Brain pericyte (primary cell): ENCODE results near the gene DAAM2.

ENCODE experiments used
- DNase-seq: peaks from one replicate; pipeline ENCODE4 v3.0.0-alpha.2; 2012; ENCODE audit warnings: low read depth, low spot score

DAAM2 gene

GRCh38 chr6:39886871-39887270 lies 94.7 kb downstream of the DAAM2 start:
- DNase-seq = no peak

- DNase-seq = peak; percentile 84
Observed at GRCh38 chr6:39887692-39888450, 95.7 kb downstream of the DAAM2 start.

GRCh38 chr6:39889229-39889628 lies 97.1 kb downstream of the DAAM2 start:
- no peak for DNase-seq

GRCh38 chr6:39891353-39891752 lies 99.2 kb downstream of the DAAM2 start:
- DNase-seq = no peak

GRCh38 chr6:39891976-39892375 lies 99.8 kb downstream of the DAAM2 start:
- DNase-seq = no peak

GRCh38 chr6:39892490-39893129 lies 100.4 kb downstream of the DAAM2 start:
- DNase-seq = peak; percentile 30

DNA sequence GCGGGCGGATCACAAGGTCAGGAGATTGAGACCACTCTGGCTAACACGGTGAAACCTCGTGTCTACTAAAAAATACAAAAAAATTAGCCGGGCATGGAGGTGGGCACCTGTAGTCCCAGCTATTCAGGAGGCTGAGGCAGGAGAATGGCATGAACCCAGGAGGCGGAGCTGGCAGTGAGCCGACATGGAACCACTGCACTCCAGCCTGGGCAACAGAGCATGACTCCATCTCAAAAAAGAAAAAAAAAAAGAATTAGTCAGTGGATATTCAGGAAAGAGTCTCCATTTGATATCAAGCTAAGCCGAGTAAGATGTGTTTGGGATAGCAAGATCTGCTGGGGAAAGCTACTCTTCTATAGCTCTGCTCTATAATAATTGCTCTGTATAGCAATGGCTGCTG lies 101.1 kb downstream of the DAAM2 start:
- DNase-seq = no peak

DNA sequence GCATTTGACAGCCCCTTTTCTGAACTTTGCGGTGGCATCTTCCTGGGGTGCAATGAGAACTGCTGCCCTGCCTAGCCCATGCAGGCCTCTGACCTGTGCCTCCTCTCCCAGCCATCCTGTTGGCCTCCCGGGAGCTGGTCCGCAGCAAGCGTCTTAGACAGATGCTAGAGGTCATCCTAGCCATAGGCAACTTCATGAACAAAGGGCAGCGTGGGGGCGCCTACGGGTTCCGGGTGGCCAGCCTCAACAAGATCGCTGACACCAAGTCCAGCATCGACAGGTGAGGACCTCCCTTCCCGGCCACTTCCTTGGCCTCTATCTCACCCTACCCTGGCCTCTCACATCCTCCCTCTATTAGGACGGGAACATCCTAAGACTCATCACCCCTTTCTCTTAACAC lies 104.5 kb downstream of the DAAM2 start:
- DNase-seq = no peak

DNA sequence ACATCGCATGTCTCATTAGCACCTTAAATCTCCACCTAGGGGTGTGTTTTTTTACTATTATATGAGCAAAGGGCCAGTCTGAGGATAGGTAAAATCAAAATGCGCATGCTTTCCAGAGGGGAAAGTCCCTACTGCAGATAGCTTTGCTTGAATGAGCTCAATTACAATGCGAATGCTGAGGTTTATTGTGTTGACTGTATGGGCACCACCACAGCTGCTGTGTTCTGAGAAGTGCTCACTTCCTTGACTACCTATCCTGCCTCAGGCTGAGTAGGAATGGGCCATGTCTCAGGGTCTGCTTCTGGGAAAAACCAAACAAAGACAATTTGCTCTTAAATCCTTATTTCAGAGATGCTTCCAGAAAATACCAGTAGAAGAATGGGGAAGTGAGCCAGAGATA lies 105.5 kb downstream of the DAAM2 start:
- no peak for DNase-seq

DNA sequence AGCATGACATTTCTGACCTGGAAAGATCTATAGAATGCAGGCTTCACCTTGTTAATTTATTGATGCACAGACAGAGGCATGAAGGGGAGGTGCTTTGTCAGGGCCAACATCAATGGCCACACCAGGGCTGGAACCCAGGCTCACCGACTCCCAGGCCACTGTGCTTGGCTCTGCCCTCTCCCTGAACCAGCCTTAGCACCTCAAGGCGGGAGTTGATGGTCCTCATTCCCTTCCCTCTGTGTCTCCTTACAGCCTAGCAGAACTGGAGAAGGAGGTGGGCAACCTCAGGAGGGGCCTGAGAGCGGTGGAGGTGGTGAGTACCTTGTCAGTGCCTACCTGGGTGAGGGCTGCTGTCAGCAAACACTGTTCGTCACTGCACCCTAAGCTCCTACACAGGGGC lies 106.4 kb downstream of the DAAM2 start:
- DNase-seq = no peak

GRCh38 chr6:39899554-39900295 lies 107.5 kb downstream of the DAAM2 start:
- no peak for DNase-seq

GRCh38 chr6:39901116-39901655 lies 109.0 kb downstream of the DAAM2 start:
- no peak for DNase-seq

DNA sequence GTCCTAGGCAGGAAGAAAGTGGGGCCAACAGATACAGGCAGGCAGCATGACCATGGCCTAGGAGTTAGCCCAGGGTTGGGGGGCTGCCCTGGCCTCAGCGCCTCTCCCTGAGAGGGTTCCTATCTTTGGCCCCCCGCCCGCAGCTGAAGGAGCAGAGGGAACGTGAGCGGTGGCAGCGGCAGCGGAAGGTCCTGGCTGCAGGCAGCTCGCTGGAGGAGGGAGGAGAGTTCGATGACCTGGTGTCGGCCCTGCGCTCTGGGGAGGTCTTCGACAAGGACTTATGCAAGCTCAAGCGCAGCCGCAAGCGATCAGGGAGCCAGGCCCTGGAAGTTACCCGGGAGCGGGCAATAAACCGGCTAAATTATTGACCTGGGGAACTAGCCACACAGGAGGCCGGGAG lies 109.5 kb downstream of the DAAM2 start:
- no peak for DNase-seq

DNA sequence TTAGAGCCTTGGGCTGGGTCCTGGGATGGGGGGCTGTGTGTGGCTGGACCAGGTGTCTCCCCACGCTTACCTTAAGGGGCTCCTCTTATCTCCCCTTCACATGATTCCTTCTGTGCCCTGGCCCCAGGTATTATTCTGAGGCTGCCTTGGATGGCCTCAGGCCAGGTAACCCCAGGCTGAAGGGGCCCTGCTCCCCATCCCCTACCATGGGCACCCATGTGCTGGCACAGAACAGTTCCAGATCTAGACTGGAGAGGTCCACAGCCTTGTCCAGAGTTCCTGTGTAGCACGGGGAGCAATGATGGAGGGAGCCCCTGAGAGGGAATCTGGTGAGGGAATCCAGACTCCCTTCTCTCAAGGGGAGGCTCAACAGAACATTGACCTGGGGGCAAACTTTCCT lies 110.0 kb downstream of the DAAM2 start:
- no peak for DNase-seq

- no peak for DNase-seq
Observed at GRCh38 chr6:39902786-39903465, 110.8 kb downstream of the DAAM2 start.

- DNase-seq = no peak
Observed at GRCh38 chr6:39903656-39904055, 111.5 kb downstream of the DAAM2 start.

DNA sequence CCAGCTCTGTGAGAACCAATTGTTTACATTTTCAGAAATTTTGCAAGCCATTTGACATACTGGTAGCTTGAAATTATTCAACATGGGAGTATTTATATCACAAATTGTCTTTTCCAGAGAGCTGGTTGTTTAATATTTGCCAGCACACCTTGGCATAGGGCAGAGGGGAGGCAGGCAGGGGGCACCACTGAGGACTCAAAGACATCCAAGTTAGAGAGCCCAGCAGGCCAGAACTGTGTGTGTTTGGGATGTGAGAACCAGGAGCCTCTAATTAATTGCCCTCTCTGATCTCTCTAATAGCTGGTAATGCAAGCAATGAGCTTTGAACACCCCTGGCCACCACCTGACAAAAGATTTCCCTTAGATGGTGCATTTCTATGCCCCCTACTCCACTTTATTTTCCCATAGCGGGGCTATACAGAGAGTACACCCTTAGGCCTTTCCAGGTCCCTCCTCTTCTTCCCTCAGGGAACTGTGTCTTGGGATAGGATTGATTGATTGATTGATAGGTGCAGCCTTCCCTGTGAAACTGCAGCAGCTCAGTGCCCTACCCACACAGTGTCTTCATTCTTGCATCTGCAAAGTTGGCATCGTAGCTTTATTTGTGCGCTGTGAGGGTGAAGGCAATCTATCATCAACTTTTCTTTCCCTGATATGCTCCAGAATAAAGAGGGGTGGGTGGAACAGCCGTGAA lies 112.9 kb downstream of the DAAM2 start:
- no peak for DNase-seq

DNA sequence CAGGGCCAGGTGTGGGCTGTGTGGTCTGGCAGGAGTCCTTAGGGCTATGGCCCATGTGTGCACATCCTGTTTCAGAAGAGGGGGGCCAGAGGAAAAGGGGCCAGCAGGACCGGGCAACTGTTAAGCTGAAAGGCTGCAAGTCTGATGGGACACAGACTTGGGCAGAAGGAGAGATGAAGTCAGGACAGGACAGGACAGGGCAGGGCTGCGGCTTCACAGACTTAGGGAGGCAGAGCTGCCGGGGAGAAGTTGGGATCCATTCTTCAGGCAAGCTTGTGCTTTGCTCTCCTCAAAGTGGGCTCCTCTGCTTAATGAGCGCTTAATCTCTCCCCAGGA lies 113.4 kb downstream of the DAAM2 start:
- DNase-seq = no peak

GRCh38 chr6:39906318-39906761 lies 114.2 kb downstream of the DAAM2 start:
- no peak for DNase-seq

DNA sequence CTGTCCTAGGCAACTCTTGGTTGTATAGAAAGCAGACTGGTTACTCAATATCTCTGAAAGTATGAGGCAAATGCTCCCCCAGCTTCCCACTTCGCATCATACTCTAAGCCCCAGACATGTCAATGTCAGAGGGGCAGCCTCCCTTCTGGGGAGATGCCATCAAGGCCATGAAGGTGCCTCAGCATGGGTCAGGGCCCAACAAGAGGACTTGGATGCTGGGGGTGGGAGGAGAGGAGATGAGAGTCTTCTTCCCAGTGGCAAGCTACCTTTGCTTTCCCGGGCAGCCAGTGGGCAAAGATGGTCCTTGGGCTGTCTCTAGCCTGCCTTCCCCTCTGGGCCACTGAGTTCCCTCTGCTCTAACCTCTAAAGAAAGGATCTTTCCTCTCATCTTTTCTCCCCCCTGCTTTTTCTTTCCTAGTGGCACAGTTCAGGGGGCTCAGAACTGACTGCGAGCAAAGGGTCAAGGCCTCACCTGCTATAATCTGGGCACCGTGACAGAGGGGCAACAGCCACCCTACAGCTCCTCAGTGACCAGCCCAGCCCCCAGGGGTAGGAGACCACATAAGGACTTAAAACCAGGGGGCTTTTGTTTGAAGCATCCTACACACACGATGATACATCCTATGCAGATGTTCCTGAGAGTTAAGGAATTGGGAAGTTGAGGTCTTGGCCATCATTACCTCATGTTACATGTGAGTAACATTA lies 115.8 kb downstream of the DAAM2 start:
- no peak for DNase-seq
